Limb (tissue), 2 donors: ENCODE measurements around the gene RSAD2.
A peak's percentile ranks its signal among the peaks of the same experiment; 100 is the strongest.
"Not testable (repeated sequence)": the region's sequence is repeated elsewhere in the genome, so short reads cannot be mapped to it uniquely, and the experiment has no call there.

Experiments used
- DNase-seq, 2 donors: peaks; one replicate each; pipeline ENCODE4 v3.0.0-alpha.2; 2016; ENCODE audit errors: extremely low spot score in 2 of 2

The RSAD2 gene

GRCh38 chr2:6926071-6926732, 48.6 kb downstream of the RSAD2 start:
- peak in 1 of 2 donors; percentile 52 for DNase-seq

- no peak for DNase-seq
Measured at GRCh38 chr2:6927186-6927585, 49.6 kb downstream of the RSAD2 start.

DNA sequence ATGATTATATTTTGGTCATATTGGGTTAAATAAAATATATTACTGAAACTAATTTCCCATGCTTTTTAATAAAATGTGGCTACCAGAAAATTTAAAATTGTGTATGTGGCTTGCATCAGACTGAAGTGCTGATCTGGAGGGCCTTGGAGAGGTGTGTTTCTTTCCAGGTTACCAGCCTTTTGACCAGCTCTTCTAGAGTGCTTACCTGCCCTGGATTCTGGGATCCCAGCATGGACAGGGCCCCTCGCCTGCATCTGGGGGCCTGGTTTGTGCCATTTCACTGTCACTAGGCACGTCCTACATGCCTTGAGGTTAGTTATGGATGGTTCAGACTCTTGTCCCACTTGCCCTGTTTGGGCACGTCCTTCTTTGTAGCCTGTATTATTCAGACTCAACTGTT, 50.2 kb downstream of the RSAD2 start:
- DNase-seq = no peak

DNA sequence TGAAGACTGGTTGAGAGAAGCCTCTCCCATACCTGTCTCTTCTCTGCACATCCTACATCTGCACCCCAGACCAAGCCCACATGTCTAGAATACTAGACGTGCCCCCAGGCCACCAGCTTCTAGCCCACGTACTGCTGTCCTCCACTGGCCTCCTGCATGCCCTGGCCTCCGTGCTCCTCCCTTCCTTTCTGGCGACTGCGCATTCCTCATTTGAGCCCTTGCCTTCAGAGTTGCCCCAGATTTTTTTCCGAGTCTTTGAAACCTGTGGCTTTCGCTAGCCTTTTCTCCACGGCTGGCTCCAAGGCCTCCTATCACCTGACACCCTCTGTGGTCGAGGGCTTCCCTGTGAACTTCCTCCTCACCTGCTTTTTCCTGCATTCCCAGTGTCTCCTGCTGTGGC, 50.9 kb downstream of the RSAD2 start:
- DNase-seq = no peak

- DNase-seq = no peak
Measured at GRCh38 chr2:6929196-6929819, 51.7 kb downstream of the RSAD2 start.

DNA sequence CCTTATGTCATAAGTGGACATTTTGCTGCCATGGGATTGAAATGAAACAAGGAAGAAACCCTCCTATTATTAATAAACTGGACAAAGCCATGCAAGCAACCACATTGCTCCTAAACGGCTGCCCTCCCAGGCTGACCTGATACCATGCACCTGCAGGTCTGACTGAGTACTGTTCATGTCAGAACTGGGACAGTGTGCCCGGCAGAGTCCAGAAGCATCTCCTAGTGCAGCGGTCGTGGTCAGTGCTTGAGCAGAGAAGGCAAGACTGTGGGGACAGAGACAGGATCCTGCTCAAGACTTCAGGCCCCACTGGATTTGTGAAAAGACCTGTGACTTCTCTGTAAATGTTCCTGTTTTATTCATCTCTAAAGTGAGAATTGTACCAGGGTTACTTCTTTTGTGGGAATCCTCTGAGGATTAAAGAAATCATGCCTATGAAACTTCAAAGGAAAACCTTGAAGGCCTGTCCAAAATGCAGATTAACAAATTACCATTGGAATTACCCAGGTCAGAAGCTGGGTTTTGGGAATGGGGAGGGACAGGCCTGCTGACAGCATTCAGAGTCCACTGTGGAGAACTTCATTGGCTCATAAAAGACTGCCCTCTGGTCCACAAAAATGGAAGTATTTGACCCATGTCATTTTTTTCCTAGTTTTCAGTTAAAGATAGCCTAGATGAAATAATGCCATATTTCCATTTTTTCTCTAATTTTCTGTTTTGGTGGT, 53.5 kb downstream of the RSAD2 start:
- DNase-seq = no peak

GRCh38 chr2:6931753-6932152, 54.2 kb downstream of the RSAD2 start:
- DNase-seq = no peak

GRCh38 chr2:6932206-6932605, 54.6 kb downstream of the RSAD2 start:
- DNase-seq = no peak

GRCh38 chr2:6932828-6933227, 55.3 kb downstream of the RSAD2 start:
- DNase-seq = no peak

- DNase-seq = no peak
Measured at GRCh38 chr2:6933911-6934310, 56.3 kb downstream of the RSAD2 start.

DNA sequence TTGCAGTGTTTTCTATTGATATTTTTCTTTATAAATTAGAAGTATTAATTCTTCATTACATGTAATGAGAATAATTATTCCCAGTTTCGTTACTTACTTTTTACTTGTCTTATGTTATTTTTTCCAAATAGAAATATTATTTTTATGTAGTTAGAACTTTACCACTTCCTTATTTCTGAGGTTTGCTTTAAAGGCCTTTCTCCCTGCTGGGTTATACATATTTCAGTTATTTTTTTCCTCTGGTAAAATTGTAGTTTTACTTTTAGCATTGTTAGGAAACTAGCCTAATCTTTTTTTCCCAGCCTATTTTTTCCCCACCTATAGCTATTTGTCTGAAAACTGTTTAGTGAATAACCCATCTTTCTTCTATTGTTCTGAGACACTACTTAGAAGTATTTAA, 56.8 kb downstream of the RSAD2 start:
- no peak for DNase-seq

DNA sequence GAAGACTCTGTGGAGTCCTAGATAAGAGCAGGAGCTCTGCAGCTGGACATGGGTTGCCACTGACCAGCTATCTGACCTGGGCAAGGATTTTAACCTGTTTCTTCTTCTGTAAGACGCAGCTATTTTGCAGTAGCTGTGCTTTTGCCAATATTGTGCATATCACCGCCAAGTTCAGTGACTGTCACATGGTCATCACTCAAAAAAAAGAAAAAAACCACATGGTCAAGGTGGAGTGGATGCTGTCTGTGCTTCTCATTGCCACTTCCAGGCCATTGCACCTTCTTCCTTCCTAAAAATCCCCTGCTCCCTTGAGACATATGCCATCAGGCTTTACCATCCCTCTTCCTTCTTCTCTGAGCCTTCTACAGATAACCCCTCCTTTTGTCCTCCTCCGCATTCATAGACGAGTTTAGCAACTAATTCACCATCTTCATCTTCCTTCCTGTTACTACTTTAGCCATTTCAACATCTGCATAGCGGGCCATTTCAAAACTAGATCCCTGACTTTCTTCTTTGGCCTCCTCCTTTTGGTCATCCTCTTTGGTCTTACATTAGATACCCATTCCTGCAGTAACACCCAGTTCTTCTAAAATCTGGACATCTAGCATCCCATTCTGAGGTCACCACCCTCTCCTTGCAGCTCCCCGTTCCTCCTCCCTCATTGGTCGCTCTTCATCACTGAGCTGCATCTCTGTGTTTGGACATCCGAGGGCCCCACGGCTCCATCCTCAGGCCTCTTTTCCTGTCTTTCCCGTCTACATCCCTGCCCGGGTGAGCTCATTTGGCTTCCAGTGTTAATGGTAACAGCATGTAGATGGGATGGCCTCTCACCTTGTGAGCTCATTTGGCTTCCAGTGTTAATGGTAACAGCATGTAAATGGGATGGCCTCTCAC, 57.4 kb downstream of the RSAD2 start:
- peak in 1 of 2 donors; percentile 2 for DNase-seq

DNA sequence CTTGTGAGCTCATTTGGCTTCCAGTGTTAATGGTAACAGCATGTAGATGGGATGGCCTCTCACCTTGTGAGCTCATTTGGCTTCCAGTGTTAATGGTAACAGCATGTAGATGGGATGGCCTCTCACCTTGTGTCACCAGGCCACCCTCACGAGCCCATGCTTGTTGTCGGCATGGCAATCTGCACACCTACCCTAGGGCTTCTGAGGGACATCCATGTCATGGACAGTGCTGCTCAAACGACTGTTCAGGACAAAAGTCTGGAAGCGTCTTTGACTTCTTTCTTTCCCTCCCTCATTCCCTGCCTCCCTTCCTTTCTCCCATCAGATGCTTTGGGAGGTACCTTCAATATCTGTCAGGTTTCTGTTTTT, 58.1 kb downstream of the RSAD2 start:
- not testable (repeated sequence) for DNase-seq

DNA sequence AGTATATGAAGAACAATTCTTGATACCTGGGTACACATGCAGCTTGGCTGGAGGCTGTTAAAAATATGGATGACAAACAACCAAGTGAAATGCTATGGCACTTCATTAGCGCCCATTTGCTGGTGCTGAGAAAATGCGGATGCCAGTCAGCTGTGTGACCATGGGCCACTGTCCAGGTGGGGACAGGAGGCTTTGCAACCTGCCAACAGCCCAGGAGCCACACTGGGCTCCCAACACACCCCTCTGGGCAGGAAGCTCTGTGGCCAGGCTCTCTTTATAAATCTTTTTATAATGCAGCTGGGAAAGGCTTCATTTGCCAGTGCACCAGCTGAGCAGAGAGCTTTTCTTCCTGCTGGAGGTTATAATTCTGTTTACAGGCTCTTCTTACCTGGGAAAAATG, 59.6 kb downstream of the RSAD2 start:
- DNase-seq = peak in 1 of 2 donors; percentile 17

GRCh38 chr2:6937582-6937981, 60.0 kb downstream of the RSAD2 start:
- no peak for DNase-seq

- no peak for DNase-seq
Measured at GRCh38 chr2:6939071-6939470, 61.5 kb downstream of the RSAD2 start.

- no peak for DNase-seq
Measured at GRCh38 chr2:6940820-6941219, 63.2 kb downstream of the RSAD2 start.

DNA sequence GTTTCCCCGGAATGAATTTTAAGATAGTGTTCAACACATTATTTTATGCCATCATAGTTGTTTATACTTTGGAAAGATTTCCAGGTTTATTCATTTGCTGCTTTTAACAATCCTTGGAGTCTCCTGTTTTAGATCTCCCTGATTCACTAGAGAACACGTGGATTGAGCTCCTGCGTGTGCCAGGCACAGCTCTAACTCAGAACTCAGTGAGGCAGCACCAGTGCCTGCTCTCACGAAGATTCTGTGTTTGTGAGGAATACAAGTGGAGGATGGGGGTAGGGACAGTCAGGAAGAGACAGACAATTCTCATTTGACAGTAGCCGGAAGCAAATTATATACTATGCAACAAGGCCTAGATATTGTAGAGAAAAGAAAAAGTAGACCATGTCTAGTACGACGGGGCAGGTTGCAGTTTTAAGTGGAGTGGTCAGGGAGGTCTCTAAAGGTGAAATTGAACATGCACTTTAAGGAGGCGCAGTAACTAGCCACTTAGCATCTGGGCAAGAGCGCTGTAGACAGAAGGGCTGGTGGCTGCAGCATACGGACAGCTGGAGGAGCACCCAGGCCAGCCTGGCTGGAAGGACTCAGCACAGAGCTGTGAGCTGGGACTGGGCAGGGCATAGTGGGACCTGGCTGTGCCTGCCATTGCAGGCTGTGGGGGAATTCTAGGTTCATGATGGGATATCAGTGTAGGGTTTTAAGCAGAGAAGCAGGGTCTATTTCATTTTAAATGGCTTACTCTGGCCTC, 63.9 kb downstream of the RSAD2 start:
- no peak for DNase-seq

DNA sequence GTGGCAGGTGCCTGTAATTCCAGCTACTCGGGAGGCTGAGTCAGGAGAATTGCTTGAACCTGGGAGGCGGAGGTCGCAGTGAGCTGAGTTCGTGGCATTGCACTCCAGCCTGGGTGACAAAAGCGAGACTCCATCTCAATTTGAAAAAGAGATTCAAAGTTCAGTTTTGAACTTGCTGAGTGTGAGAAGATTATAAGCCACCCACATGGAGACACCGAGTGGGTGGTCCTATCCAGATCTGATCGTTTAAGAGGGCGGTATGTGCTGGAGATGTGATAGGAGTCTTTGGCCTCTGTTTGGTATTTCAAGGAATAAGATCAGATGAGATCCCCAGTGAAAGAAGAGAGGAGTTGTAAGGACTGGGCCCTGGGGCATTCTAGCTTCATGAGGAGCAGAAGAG, 65.3 kb downstream of the RSAD2 start:
- DNase-seq = no peak

GRCh38 chr2:6943523-6943922, 65.9 kb downstream of the RSAD2 start:
- DNase-seq = no peak

- no peak for DNase-seq
Measured at GRCh38 chr2:6943971-6944370, 66.4 kb downstream of the RSAD2 start.
